ENCODE data around the gene CCDC92.

The CCDC92 gene

GRCh38 chr12:123997033-123997822 lies 24.6 kb upstream of the CCDC92 start:
- TF ChIP-seq ZC3H10 (CRISPR knock-in tag; IDR thresholded peaks at IDR 0.05) (no peak), CREB5 (CRISPR knock-in tag; IDR thresholded peaks at IDR 0.05; ENCODE audit: low read depth) (no peak), ESRRG (CRISPR knock-in tag; IDR thresholded peaks at IDR 0.05) (no peak), BACH2 (CRISPR knock-in tag; IDR thresholded peaks at IDR 0.05; ENCODE audit: borderline replicate concordance) (no peak), SNAI2 (CRISPR knock-in tag; IDR thresholded peaks at IDR 0.05) (no peak), ISL1 (CRISPR knock-in tag; IDR thresholded peaks at IDR 0.05) (no peak), ZNF8 (CRISPR knock-in tag; IDR thresholded peaks at IDR 0.05) (no peak), TSHZ2 (CRISPR knock-in tag; IDR thresholded peaks at IDR 0.05) (no peak), TOX (CRISPR knock-in tag; IDR thresholded peaks at IDR 0.05; ENCODE audit: borderline replicate concordance) (no peak), PPARA (CRISPR knock-in tag; IDR thresholded peaks at IDR 0.05; ENCODE audit: borderline replicate concordance) (no peak), GLIS3 (CRISPR knock-in tag; IDR thresholded peaks at IDR 0.05) (no peak), ZFP3 (CRISPR knock-in tag; IDR thresholded peaks at IDR 0.05) (no peak), ZFP30 (CRISPR knock-in tag; IDR thresholded peaks at IDR 0.05) (no peak), ZNF70 (CRISPR knock-in tag; IDR thresholded peaks at IDR 0.05) (no peak), ZNF565 (CRISPR knock-in tag; conservative IDR thresholded peaks at IDR 0.05; ENCODE audit: low read depth) (no peak), TCF4 (CRISPR knock-in tag; IDR thresholded peaks at IDR 0.05; ENCODE audit: borderline replicate concordance) (no peak)
- TF ChIP-seq, protein P1, sequence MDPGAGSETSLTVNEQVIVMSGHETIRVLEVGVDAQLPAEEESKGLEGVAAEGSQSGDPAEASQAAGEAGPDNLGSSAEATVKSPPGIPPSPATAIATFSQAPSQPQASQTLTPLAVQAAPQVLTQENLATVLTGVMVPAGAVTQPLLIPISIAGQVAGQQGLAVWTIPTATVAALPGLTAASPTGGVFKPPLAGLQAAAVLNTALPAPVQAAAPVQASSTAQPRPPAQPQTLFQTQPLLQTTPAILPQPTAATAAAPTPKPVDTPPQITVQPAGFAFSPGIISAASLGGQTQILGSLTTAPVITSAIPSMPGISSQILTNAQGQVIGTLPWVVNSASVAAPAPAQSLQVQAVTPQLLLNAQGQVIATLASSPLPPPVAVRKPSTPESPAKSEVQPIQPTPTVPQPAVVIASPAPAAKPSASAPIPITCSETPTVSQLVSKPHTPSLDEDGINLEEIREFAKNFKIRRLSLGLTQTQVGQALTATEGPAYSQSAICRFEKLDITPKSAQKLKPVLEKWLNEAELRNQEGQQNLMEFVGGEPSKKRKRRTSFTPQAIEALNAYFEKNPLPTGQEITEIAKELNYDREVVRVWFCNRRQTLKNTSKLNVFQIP (CRISPR knock-in tag; IDR thresholded peaks at IDR 0.05; ENCODE audit: borderline replicate concordance, low read depth), result no peak
- ATAC-seq, result no peak

GRCh38 chr12:123996581-123996980 lies 23.9 kb upstream of the CCDC92 start:
- ATAC-seq, result no peak
- TF ChIP-seq ZNF565 (CRISPR knock-in tag; conservative IDR thresholded peaks at IDR 0.05; ENCODE audit: low read depth) (no peak), ARNTL (CRISPR knock-in tag; IDR thresholded peaks at IDR 0.05; ENCODE audit: borderline replicate concordance, low read depth) (no peak), ISL1 (CRISPR knock-in tag; IDR thresholded peaks at IDR 0.05) (no peak), SNAI2 (CRISPR knock-in tag; IDR thresholded peaks at IDR 0.05) (no peak), PPARA (CRISPR knock-in tag; IDR thresholded peaks at IDR 0.05; ENCODE audit: borderline replicate concordance) (no peak), ZC3H10 (CRISPR knock-in tag; IDR thresholded peaks at IDR 0.05) (no peak), ZNF70 (CRISPR knock-in tag; IDR thresholded peaks at IDR 0.05) (no peak), PATZ1 (CRISPR knock-in tag; IDR thresholded peaks at IDR 0.05; ENCODE audit: borderline replicate concordance) (no peak), ZNF8 (CRISPR knock-in tag; IDR thresholded peaks at IDR 0.05) (no peak), TCF4 (CRISPR knock-in tag; IDR thresholded peaks at IDR 0.05; ENCODE audit: borderline replicate concordance) (no peak), ZFP3 (CRISPR knock-in tag; IDR thresholded peaks at IDR 0.05) (no peak)

- TF ChIP-seq SNAI2 (CRISPR knock-in tag; IDR thresholded peaks at IDR 0.05), result no peak
- TF ChIP-seq ZFP3 (CRISPR knock-in tag; IDR thresholded peaks at IDR 0.05), result peak; percentile 89
- no peak for TF ChIP-seq PATZ1 (CRISPR knock-in tag; IDR thresholded peaks at IDR 0.05; ENCODE audit: borderline replicate concordance)
- ATAC-seq, result no peak
Observed at GRCh38 chr12:123995023-123995748, 22.6 kb upstream of the CCDC92 start.
